GM04504 (cell line): Measurements from ENCODE around the gene ANXA1.
"Not testable (repeated sequence)": the region's sequence is repeated elsewhere in the genome, so short reads cannot be mapped to it uniquely, and the experiment has no call there.

Experiments used
- DNase-seq: peaks from one replicate; pipeline ENCODE4 v3.0.0-alpha.2; 2012; ENCODE audit warnings: low read depth

ANXA1 gene

DNA sequence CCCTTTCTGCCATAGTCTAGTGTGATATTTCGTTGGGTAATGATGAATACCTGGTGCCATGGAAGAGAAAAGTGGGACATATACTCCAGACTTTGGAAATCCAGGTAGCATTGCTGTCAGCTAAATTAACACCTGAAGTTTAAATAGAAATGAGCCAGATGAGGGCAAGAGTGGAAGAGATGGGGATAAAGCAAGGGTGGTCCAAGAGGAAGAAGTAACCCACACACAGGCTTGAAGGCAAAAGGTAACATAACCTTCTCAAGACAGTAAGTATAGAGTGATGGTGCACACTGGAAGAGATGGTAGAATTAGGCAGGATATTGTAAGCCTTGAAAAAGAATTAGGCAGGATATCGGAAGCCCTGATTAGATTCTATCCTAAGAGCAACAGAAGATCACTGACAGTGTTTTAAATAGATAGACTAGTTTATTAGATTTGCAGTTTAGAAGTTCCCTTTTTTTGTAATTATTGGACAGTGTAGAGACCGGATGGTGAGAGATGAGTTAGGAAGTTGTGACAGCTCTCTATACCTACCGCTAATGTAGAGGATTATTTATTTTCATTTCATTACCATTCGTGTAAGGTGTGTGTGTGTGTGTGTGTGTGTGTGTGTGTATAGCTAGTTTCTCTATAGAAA lies 16.8 kb downstream of the ANXA1 start:
- DNase-seq = no peak

- no peak for DNase-seq
Observed at GRCh38 chr9:73170185-73170957, 18.7 kb downstream of the ANXA1 start.

DNA sequence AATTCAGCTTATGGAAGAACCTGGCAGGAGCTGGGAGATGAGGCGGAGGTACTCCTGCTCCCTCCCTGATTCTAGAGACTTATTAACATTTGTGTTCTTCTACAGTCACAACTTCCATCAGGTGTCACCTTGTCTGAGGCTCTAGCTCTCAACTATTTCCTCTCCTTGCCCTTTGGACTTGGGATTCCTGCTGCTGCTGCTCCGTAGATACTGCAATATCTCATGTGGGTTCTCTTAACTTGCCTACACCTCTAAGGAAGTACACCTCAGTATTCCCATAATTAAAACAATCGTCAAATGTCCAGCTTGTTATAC lies 21.2 kb downstream of the ANXA1 start:
- no peak for DNase-seq

DNA sequence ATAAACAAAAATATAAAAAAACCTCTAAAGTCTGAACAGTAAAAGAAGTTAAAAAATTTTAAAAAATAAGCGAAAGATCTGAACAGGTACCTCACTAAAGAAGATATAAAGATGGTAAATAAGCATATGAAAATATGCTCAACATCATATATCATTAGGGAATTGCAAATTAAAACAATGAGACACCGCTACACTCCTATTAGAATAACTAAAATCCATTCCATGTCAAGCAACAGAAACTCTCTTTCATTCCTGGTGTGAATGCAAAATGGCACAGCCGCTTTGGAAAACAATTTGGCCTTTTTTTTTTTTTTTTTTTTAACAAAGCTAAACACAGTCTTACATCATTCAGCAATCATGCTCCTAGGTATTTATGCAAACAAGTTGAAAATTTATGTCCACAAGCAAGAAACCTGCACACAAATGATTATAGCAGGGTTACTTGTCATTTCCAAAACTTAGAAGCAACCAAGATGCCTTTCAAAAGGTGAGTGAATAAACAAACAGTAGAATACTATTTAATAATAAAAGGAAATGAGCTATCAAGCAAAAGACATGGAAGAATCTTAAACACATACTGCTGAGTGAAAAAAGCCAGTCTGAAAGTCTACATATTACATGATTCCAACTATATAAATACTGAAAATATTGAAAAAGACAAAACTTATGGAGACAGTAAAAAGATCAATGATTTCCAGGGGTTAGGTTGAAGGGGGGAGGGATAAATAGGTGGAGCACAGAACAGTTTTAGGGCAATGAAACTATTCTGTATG lies 22.1 kb downstream of the ANXA1 start:
- DNase-seq = no peak

DNA sequence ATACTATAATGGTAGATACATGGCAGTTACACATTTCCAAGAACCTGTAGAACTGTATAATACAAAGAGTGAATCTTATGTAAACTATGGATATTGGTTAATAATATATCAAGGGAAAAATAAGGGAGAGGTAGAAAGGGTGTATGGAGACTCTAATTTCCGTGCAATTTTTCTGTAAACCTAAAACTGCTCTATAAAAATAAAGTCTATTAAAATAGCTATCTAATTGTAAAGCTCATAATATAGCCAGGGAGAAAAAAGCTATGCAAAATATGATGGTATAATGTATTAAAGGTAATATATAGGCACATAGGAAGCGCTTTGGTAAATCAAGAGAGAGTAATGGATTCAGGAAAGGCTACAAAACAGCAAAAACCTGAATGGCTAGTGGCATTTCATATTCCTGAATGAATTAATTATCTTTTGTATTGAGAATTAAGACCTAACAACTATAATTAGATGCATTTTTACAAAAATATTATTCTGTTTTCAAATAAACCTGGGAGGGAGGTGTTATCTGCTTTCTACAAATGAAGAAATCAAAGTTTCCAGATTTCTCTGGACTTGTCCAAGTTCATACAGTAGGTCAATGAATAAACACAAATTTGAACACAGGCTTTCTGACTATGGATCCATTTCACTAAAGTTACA lies 22.8 kb downstream of the ANXA1 start:
- DNase-seq = no peak

GRCh38 chr9:73176450-73176875 lies 24.8 kb downstream of the ANXA1 start:
- DNase-seq = no peak

DNA sequence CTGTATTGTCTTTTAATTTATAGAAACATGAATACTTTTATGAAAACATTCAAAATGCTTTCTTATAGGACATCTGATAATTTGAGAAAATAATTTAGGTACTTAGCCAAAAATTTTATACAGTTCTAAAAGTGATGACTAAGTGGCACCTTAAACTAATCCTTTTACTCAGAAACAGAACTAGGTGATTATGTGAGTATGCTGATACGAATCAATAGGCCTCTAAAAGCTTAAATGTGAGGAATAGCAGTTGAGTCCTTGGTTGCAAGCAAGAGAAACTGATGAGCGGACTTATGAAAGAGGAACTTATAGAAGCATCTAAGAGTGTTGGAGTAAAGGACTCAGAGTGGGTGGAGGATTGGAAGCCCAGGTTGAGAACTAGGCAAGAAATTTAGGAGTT lies 26.4 kb downstream of the ANXA1 start:
- no peak for DNase-seq

DNA sequence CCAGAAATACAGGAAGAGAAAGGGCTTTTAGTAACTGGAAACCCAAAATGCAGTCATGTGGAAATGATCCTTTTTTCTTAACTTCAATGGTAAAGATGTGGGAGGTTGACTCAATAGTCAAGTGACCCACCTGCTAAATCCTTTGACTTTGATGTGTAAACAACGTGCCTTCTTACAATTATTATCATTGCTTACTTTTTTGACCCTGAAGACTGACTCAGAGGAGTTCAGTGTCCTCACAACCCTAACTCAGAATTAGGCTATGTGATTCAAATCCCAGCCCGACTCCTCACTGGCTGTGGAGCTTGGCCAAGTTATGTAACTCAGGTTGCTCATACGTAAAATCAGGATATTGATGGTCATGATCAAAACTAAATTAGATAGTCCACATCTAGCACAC lies 27.9 kb downstream of the ANXA1 start:
- no peak for DNase-seq

DNA sequence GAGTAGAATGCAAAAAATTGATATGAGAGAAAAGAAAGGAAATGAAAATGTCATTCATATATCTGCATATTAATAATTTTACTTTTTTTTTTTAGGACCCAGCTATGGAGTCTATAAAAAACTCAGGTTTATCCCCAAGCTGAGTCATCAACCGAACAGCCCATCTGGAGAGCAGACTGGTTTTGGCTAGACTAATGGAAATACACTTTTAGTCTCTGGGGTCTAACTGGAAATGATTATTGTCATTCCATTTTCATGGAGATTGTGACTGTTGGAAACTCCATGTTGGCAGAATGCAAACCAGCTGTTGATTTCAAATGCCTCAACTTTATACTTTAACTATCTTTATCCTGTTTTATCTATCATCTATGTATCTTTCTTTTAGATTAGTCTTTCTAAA lies 28.7 kb downstream of the ANXA1 start:
- DNase-seq = peak; percentile 51

DNA sequence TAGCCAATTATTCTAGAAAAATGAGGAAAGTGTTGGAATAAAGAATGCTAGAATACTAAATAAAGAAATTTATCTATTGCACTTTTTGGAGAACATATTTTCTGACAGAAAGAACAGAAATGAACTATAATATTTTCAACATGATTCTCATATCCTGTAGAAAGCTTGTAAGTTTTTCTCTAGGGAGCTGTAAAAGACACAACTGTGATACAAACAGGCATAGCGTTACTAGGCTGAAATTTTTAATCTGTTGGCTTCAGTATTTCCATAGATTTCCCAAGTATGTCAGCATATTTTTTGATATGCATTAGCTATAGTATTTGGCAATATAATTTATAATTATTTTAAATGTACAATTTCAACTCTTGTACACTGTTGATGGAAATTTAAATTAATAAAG lies 31.3 kb downstream of the ANXA1 start:
- DNase-seq = no peak

- no peak for DNase-seq
Observed at GRCh38 chr9:73183428-73183827, 31.8 kb downstream of the ANXA1 start.

GRCh38 chr9:73183917-73184861 lies 32.5 kb downstream of the ANXA1 start:
- DNase-seq = no peak

GRCh38 chr9:73191109-73191508 lies 39.4 kb downstream of the ANXA1 start:
- DNase-seq = not testable (repeated sequence)

DNA sequence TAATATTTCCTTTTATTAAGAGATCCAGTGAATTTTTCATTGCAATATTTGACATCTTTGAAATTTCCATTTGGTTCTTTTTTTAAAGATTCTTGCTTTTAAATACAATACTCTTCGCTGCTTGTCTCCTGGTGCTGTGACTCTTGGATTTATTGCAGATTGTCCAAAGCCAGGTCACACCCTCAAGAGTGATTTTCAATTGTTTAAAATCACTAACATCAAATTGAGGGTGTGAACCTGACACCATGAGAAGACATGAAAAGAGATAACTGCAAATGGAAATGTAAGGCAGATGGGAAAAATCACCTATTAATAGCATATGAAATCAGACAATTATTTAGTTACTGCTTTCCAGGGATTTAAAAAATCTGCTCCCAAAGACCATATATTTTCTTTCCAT lies 42.6 kb downstream of the ANXA1 start:
- no peak for DNase-seq

GRCh38 chr9:73199448-73199847 lies 47.8 kb downstream of the ANXA1 start:
- DNase-seq = no peak

GRCh38 chr9:73199886-73200285 lies 48.2 kb downstream of the ANXA1 start:
- no peak for DNase-seq

GRCh38 chr9:73200694-73201452 lies 49.2 kb downstream of the ANXA1 start:
- DNase-seq = no peak

GRCh38 chr9:73202980-73203379 lies 51.3 kb downstream of the ANXA1 start:
- no peak for DNase-seq

GRCh38 chr9:73204936-73205335 lies 53.3 kb downstream of the ANXA1 start:
- DNase-seq = no peak

GRCh38 chr9:73206851-73207250 lies 55.2 kb downstream of the ANXA1 start:
- DNase-seq = no peak
